ENCODE measurements around the gene IVD.

Gene IVD

GRCh38 chr15:40456299-40456712 lies 50.7 kb downstream of the IVD start:
- peaks cover 5 to 40% (median 32%) of the 10 kb centered on the region in 5 donors for H3K4me1 ChIP-seq (ENCODE audit: control insufficient read depth in 5 of 5, insufficient read depth in 5 of 5, low read length in 5 of 5)
- no peaks in the 10 kb centered on the region for H3K9me3 ChIP-seq (ENCODE audit: control insufficient read depth in 5 of 5, low read length in 5 of 5)
- no peak overlapping the region for H3K4me3 ChIP-seq (ENCODE audit: low read depth in 1 of 5, low read length in 5 of 5)
- no peak overlapping the region for H3K9ac ChIP-seq (ENCODE audit: low read length in 5 of 5)
- peaks cover 0 to 23% (median 21%) of the 10 kb centered on the region in 5 donors for H3K36me3 ChIP-seq (ENCODE audit: control insufficient read depth in 5 of 5, insufficient read depth in 5 of 5, low read length in 5 of 5)
- no peaks in the 10 kb centered on the region for H3K27me3 ChIP-seq (ENCODE audit: control insufficient read depth in 5 of 5, insufficient read depth in 4 of 5, low read length in 5 of 5)
- H3K27ac ChIP-seq (ENCODE audit: low read depth, low read length), result no peak overlapping the region

- Histone ChIP-seq H3K9me3 (ENCODE audit: control insufficient read depth in 5 of 5, low read length in 5 of 5) (no peaks in the 10 kb centered on the region), H3K27ac (ENCODE audit: low read depth, low read length) (no peak overlapping the region), H3K9ac (ENCODE audit: low read length in 5 of 5) (no peak overlapping the region), H3K4me1 (ENCODE audit: control insufficient read depth in 5 of 5, insufficient read depth in 5 of 5, low read length in 5 of 5) (peaks cover 5 to 40% (median 32%) of the 10 kb centered on the region in 5 donors), H3K27me3 (ENCODE audit: control insufficient read depth in 5 of 5, insufficient read depth in 4 of 5, low read length in 5 of 5) (no peaks in the 10 kb centered on the region), H3K4me3 (ENCODE audit: low read depth in 1 of 5, low read length in 5 of 5) (no peak overlapping the region), H3K36me3 (ENCODE audit: control insufficient read depth in 5 of 5, insufficient read depth in 5 of 5, low read length in 5 of 5) (peaks cover 0 to 25% (median 24%) of the 10 kb centered on the region in 5 donors)
Measured at GRCh38 chr15:40456738-40457137, 51.1 kb downstream of the IVD start.

- Histone ChIP-seq H3K9me3 (ENCODE audit: control insufficient read depth in 5 of 5, low read length in 5 of 5) (no peaks in the 10 kb centered on the region), H3K4me3 (ENCODE audit: low read depth in 1 of 5, low read length in 5 of 5) (no peak overlapping the region), H3K9ac (ENCODE audit: low read length in 5 of 5) (no peak overlapping the region), H3K4me1 (ENCODE audit: control insufficient read depth in 5 of 5, insufficient read depth in 5 of 5, low read length in 5 of 5) (peaks cover 5 to 32% (median 28%) of the 10 kb centered on the region in 5 donors), H3K27ac (ENCODE audit: low read depth, low read length) (no peak overlapping the region), H3K36me3 (ENCODE audit: control insufficient read depth in 5 of 5, insufficient read depth in 5 of 5, low read length in 5 of 5) (peaks cover 0 to 44% (median 35%) of the 10 kb centered on the region in 5 donors), H3K27me3 (ENCODE audit: control insufficient read depth in 5 of 5, insufficient read depth in 4 of 5, low read length in 5 of 5) (no peaks in the 10 kb centered on the region)
Measured at GRCh38 chr15:40458495-40459371, 53.1 kb downstream of the IVD start.

- Histone ChIP-seq H3K4me3 (ENCODE audit: low read depth in 1 of 5, low read length in 5 of 5) (no peak overlapping the region), H3K9me3 (ENCODE audit: control insufficient read depth in 5 of 5, low read length in 5 of 5) (no peaks in the 10 kb centered on the region), H3K4me1 (ENCODE audit: control insufficient read depth in 5 of 5, insufficient read depth in 5 of 5, low read length in 5 of 5) (peaks cover 5 to 30% (median 26%) of the 10 kb centered on the region in 5 donors), H3K27me3 (ENCODE audit: control insufficient read depth in 5 of 5, insufficient read depth in 4 of 5, low read length in 5 of 5) (no peaks in the 10 kb centered on the region), H3K9ac (ENCODE audit: low read length in 5 of 5) (no peak overlapping the region), H3K27ac (ENCODE audit: low read depth, low read length) (no peak overlapping the region), H3K36me3 (ENCODE audit: control insufficient read depth in 5 of 5, insufficient read depth in 5 of 5, low read length in 5 of 5) (peaks cover 0 to 52% (median 43%) of the 10 kb centered on the region in 5 donors)
Measured at GRCh38 chr15:40459391-40460015, 53.9 kb downstream of the IVD start.

GRCh38 chr15:40460404-40460803 lies 54.8 kb downstream of the IVD start:
- no peak overlapping the region for H3K27ac ChIP-seq (ENCODE audit: low read depth, low read length)
- no peaks in the 10 kb centered on the region for H3K9me3 ChIP-seq (ENCODE audit: control insufficient read depth in 5 of 5, low read length in 5 of 5)
- no peak overlapping the region for H3K4me3 ChIP-seq (ENCODE audit: low read depth in 1 of 5, low read length in 5 of 5)
- peaks cover 0 to 61% (median 51%) of the 10 kb centered on the region in 5 donors for H3K36me3 ChIP-seq (ENCODE audit: control insufficient read depth in 5 of 5, insufficient read depth in 5 of 5, low read length in 5 of 5)
- H3K27me3 ChIP-seq (ENCODE audit: control insufficient read depth in 5 of 5, insufficient read depth in 4 of 5, low read length in 5 of 5), result no peaks in the 10 kb centered on the region
- H3K4me1 ChIP-seq (ENCODE audit: control insufficient read depth in 5 of 5, insufficient read depth in 5 of 5, low read length in 5 of 5), result peaks cover 5 to 21% (median 17%) of the 10 kb centered on the region in 5 donors
- H3K9ac ChIP-seq (ENCODE audit: low read length in 5 of 5), result no peak overlapping the region

GRCh38 chr15:40461958-40462357 lies 56.4 kb downstream of the IVD start:
- no peak overlapping the region for H3K27ac ChIP-seq (ENCODE audit: low read depth, low read length)
- H3K4me1 ChIP-seq (ENCODE audit: control insufficient read depth in 5 of 5, insufficient read depth in 5 of 5, low read length in 5 of 5), result peaks cover 0 to 10% (median 6%) of the 10 kb centered on the region in 5 donors
- H3K36me3 ChIP-seq (ENCODE audit: control insufficient read depth in 5 of 5, insufficient read depth in 5 of 5, low read length in 5 of 5), result peaks cover 0 to 74% (median 63%) of the 10 kb centered on the region in 5 donors
- H3K4me3 ChIP-seq (ENCODE audit: low read depth in 1 of 5, low read length in 5 of 5), result no peak overlapping the region
- H3K9ac ChIP-seq (ENCODE audit: low read length in 5 of 5), result no peak overlapping the region
- no peaks in the 10 kb centered on the region for H3K9me3 ChIP-seq (ENCODE audit: control insufficient read depth in 5 of 5, low read length in 5 of 5)
- no peaks in the 10 kb centered on the region for H3K27me3 ChIP-seq (ENCODE audit: control insufficient read depth in 5 of 5, insufficient read depth in 4 of 5, low read length in 5 of 5)

GRCh38 chr15:40463279-40463678 lies 57.7 kb downstream of the IVD start:
- no peaks in the 10 kb centered on the region for H3K27me3 ChIP-seq (ENCODE audit: control insufficient read depth in 5 of 5, insufficient read depth in 4 of 5, low read length in 5 of 5)
- H3K4me3 ChIP-seq (ENCODE audit: low read depth in 1 of 5, low read length in 5 of 5), result no peak overlapping the region
- H3K4me1 ChIP-seq (ENCODE audit: control insufficient read depth in 5 of 5, insufficient read depth in 5 of 5, low read length in 5 of 5), result peaks cover 0 to 6% (median 0%) of the 10 kb centered on the region in 5 donors
- no peak overlapping the region for H3K27ac ChIP-seq (ENCODE audit: low read depth, low read length)
- no peak overlapping the region for H3K9ac ChIP-seq (ENCODE audit: low read length in 5 of 5)
- no peaks in the 10 kb centered on the region for H3K9me3 ChIP-seq (ENCODE audit: control insufficient read depth in 5 of 5, low read length in 5 of 5)
- peaks cover 0 to 81% (median 66%) of the 10 kb centered on the region in 5 donors for H3K36me3 ChIP-seq (ENCODE audit: control insufficient read depth in 5 of 5, insufficient read depth in 5 of 5, low read length in 5 of 5)

- H3K9ac ChIP-seq (ENCODE audit: low read length in 5 of 5), result no peak overlapping the region
- no peaks in the 10 kb centered on the region for H3K27me3 ChIP-seq (ENCODE audit: control insufficient read depth in 5 of 5, insufficient read depth in 4 of 5, low read length in 5 of 5)
- peaks cover 0 to 6% (median 0%) of the 10 kb centered on the region in 5 donors for H3K4me1 ChIP-seq (ENCODE audit: control insufficient read depth in 5 of 5, insufficient read depth in 5 of 5, low read length in 5 of 5)
- no peaks in the 10 kb centered on the region for H3K9me3 ChIP-seq (ENCODE audit: control insufficient read depth in 5 of 5, low read length in 5 of 5)
- H3K36me3 ChIP-seq (ENCODE audit: control insufficient read depth in 5 of 5, insufficient read depth in 5 of 5, low read length in 5 of 5), result peaks cover 0 to 76% (median 59%) of the 10 kb centered on the region in 5 donors
- H3K27ac ChIP-seq (ENCODE audit: low read depth, low read length), result no peak overlapping the region
- H3K4me3 ChIP-seq (ENCODE audit: low read depth in 1 of 5, low read length in 5 of 5), result no peak overlapping the region
Measured at GRCh38 chr15:40463886-40464545, 58.4 kb downstream of the IVD start.

- Histone ChIP-seq H3K4me3 (ENCODE audit: low read depth in 1 of 5, low read length in 5 of 5) (no peak overlapping the region), H3K36me3 (ENCODE audit: control insufficient read depth in 5 of 5, insufficient read depth in 5 of 5, low read length in 5 of 5) (peaks cover 0 to 70% (median 52%) of the 10 kb centered on the region in 5 donors), H3K4me1 (ENCODE audit: control insufficient read depth in 5 of 5, insufficient read depth in 5 of 5, low read length in 5 of 5) (peaks cover 0 to 8% (median under 1%) of the 10 kb centered on the region in 5 donors), H3K9ac (ENCODE audit: low read length in 5 of 5) (no peak overlapping the region), H3K27ac (ENCODE audit: low read depth, low read length) (no peak overlapping the region), H3K9me3 (ENCODE audit: control insufficient read depth in 5 of 5, low read length in 5 of 5) (no peaks in the 10 kb centered on the region), H3K27me3 (ENCODE audit: control insufficient read depth in 5 of 5, insufficient read depth in 4 of 5, low read length in 5 of 5) (no peaks in the 10 kb centered on the region)
Measured at GRCh38 chr15:40464595-40465185, 59.1 kb downstream of the IVD start.

Measured in subcutaneous abdominal adipose tissue (tissue), 5 donors.